ENCODE measurements around the gene SVBP. TPM values are rescaled to one million over a fixed set of nuclear protein-coding genes. Genes with fewer than 3 reads are reported as not detected.

SVBP gene
- total and polyA plus RNA-seq, 10 donors = 15.1 to 41.7 (median 21.7) TPM

- Histone ChIP-seq H3K4me3 (no peak overlapping the region), H3K27ac (no peak overlapping the region), H3K27me3 (replicated peaks in 1 of 7) (peaks cover 0 to 10% (median 0%) of the 10 kb centered on the region in 7 donors), H3K9me3 (no peaks in the 10 kb centered on the region), H3K36me3 (peaks cover 0 to 9% (median 0%) of the 10 kb centered on the region in 6 donors), H3K4me1 (peaks cover 0 to 17% (median 10%) of the 10 kb centered on the region in 6 donors)
- TF ChIP-seq CTCF (IDR thresholded peaks at IDR 0.05 in 8 of 11, conservative IDR thresholded peaks at IDR 0.05 in 3 of 11) (no peak), POLR2AphosphoS5 (IDR thresholded peaks at IDR 0.05) (no peak), POLR2A (IDR thresholded peaks at IDR 0.05) (no peak)
- WGBS, 5 donors = 84 to 96% (median 96%) methylated on average over 1 of the region's 1 CpG
- intact Hi-C loops (cut with DNase I; ENCODE audit: low total_unique reads) = no loop called here
- DNase-seq = no peak
Measured at GRCh38 chr1:42788021-42788420, 29.2 kb downstream of the SVBP start.

GRCh38 chr1:42786097-42786496 lies 31.1 kb downstream of the SVBP start:
- no peak for TF ChIP-seq POLR2AphosphoS5 (IDR thresholded peaks at IDR 0.05)
- no peak for TF ChIP-seq POLR2A (IDR thresholded peaks at IDR 0.05)
- TF ChIP-seq CTCF (IDR thresholded peaks at IDR 0.05 in 8 of 11, conservative IDR thresholded peaks at IDR 0.05 in 3 of 11) = no peak
- H3K36me3 ChIP-seq = peaks cover 0 to 27% (median 2%) of the 10 kb centered on the region in 6 donors
- intact Hi-C loops (cut with DNase I; ENCODE audit: low total_unique reads) = no loop called here
- peaks cover 0 to 17% (median 10%) of the 10 kb centered on the region in 6 donors for H3K4me1 ChIP-seq
- no peak for DNase-seq
- H3K27ac ChIP-seq = no peak overlapping the region
- H3K27me3 ChIP-seq (replicated peaks in 1 of 7) = peaks cover 0 to 10% (median 0%) of the 10 kb centered on the region in 7 donors
- H3K9me3 ChIP-seq = no peaks in the 10 kb centered on the region
- 86 to 94% (median 93%) methylated on average over 5 of the region's 5 CpGs for WGBS, 5 donors
- no peak overlapping the region for H3K4me3 ChIP-seq

- H3K36me3 ChIP-seq = peaks cover 0 to 36% (median 8%) of the 10 kb centered on the region in 6 donors
- H3K9me3 ChIP-seq = no peaks in the 10 kb centered on the region
- DNase-seq = peak; percentile 79
- no peak within 1 kb of the TSS for H3K27ac ChIP-seq
- intact Hi-C loops (cut with DNase I; ENCODE audit: low total_unique reads) = no loop called here
- H3K4me3 ChIP-seq = peak within 1 kb of the TSS in 7 of 8 donors; percentile 2 to 66 (median 32)
- TF ChIP-seq CTCF (IDR thresholded peaks at IDR 0.05 in 8 of 11, conservative IDR thresholded peaks at IDR 0.05 in 3 of 11) (no peak), POLR2A (IDR thresholded peaks at IDR 0.05) (no peak), POLR2AphosphoS5 (IDR thresholded peaks at IDR 0.05) (peak in 2 of 3 donors; percentile 27 to 67)
- 7 to 21% (median 11%) methylated on average over 31 to 54 of the region's 54 CpGs for WGBS, 5 donors
- peaks cover 0 to 10% (median 0%) of the 10 kb centered on the region in 7 donors for H3K27me3 ChIP-seq (replicated peaks in 1 of 7)
- peaks cover 0 to 17% (median 10%) of the 10 kb centered on the region in 6 donors for H3K4me1 ChIP-seq
Measured at GRCh38 chr1:42784946-42785693, 32.1 kb downstream of the SVBP start, which contains the start of gene TMEM269. TSS of gene TMEM269 (plus strand) at chr1:42784991. CDS start at chr1:42789894, 4,903 bp downstream.

GRCh38 chr1:42784547-42784945 lies 32.7 kb downstream of the SVBP start:
- intact Hi-C loops (cut with DNase I; ENCODE audit: low total_unique reads) = no loop called here
- WGBS, 5 donors = 89 to 93% (median 92%) methylated on average over 18 of the region's 18 CpGs
- Histone ChIP-seq H3K4me1 (peaks cover 0 to 17% (median 10%) of the 10 kb centered on the region in 6 donors), H3K9me3 (no peaks in the 10 kb centered on the region), H3K27me3 (replicated peaks in 1 of 7) (peaks cover 0 to 10% (median 0%) of the 10 kb centered on the region in 7 donors), H3K4me3 (peak overlapping the region in 3 of 8 donors; percentile 22 to 66 (median 30)), H3K36me3 (peaks cover 0 to 42% (median 10%) of the 10 kb centered on the region in 6 donors), H3K27ac (no peak overlapping the region)
- no peak for DNase-seq
- TF ChIP-seq CTCF (IDR thresholded peaks at IDR 0.05 in 8 of 11, conservative IDR thresholded peaks at IDR 0.05 in 3 of 11) (no peak), POLR2A (IDR thresholded peaks at IDR 0.05) (no peak), POLR2AphosphoS5 (IDR thresholded peaks at IDR 0.05) (no peak)

Measured in spleen (tissue), 11 donors.